D721Med (cell line): ENCODE results near the gene KRT5.
"Not testable (repeated sequence)": the region's sequence is repeated elsewhere in the genome, so short reads cannot be mapped to it uniquely, and the experiment has no call there.

Source experiments
- DNase-seq: peaks from one replicate; pipeline ENCODE4 v3.0.0; 2011; ENCODE audit warnings: low spot score; ENCODE audit not compliant: insufficient read length
- FAIRE-seq: peaks from 2 replicates; lab custom pipeline; 2011; peaks lifted over from hg19 to GRCh38; lab: Jason Lieb, UNC
- CTCF ChIP-seq: IDR thresholded peaks from 2 replicates; pipeline ENCODE4 v1.5.1; 2012; ENCODE audit warnings: mild to moderate bottlenecking, control low read depth; ENCODE audit not compliant: insufficient read depth; ENCODE audit errors: missing control alignments

The KRT5 gene

GRCh38 chr12:52493172-52493571 is 27.0 kb downstream of the KRT5 start, which contains the start of gene KRT6A:
Gene KRT6A (minus strand): TSS chr12:52493257. CDS start chr12:52493188, 69 bp downstream.
- no peak for TF ChIP-seq CTCF
- FAIRE-seq (no peak), DNase-seq (no peak)

GRCh38 chr12:52492405-52492804 is 27.8 kb downstream of the KRT5 start:
- FAIRE-seq, DNase-seq: not testable (repeated sequence)

DNA sequence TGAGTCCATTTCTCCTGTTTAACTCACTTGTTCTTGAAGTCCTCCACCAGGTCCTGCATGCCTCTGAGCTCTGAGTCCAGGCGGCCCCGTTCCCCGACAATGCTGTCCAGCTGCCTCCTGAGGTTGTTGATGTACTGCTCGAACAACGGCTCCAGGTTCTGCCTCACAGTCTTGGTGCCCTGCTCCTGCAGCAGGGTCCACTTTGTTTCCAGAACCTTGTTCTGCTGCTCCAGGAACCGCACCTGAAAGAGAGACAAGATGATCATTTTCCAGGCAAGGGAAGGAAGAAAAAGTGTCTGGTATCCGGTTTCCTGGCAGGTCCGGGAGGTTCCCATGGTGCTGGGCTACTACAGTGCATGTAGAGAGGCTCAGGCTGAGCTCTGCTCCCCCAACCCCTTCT is 28.7 kb downstream of the KRT5 start:
- not testable (repeated sequence) for DNase-seq, FAIRE-seq

- DNase-seq (no peak), FAIRE-seq (no peak)
- no peak for TF ChIP-seq CTCF
These were observed 31.5 kb downstream of the KRT5 start for GRCh38 chr12:52488736-52489135.

- FAIRE-seq, DNase-seq: not testable (repeated sequence)
These were observed 32.3 kb downstream of the KRT5 start for GRCh38 chr12:52487744-52488443.

- FAIRE-seq: no peak
- no peak for TF ChIP-seq CTCF
These were observed 33.0 kb downstream of the KRT5 start for GRCh38 chr12:52487211-52487610.

DNA sequence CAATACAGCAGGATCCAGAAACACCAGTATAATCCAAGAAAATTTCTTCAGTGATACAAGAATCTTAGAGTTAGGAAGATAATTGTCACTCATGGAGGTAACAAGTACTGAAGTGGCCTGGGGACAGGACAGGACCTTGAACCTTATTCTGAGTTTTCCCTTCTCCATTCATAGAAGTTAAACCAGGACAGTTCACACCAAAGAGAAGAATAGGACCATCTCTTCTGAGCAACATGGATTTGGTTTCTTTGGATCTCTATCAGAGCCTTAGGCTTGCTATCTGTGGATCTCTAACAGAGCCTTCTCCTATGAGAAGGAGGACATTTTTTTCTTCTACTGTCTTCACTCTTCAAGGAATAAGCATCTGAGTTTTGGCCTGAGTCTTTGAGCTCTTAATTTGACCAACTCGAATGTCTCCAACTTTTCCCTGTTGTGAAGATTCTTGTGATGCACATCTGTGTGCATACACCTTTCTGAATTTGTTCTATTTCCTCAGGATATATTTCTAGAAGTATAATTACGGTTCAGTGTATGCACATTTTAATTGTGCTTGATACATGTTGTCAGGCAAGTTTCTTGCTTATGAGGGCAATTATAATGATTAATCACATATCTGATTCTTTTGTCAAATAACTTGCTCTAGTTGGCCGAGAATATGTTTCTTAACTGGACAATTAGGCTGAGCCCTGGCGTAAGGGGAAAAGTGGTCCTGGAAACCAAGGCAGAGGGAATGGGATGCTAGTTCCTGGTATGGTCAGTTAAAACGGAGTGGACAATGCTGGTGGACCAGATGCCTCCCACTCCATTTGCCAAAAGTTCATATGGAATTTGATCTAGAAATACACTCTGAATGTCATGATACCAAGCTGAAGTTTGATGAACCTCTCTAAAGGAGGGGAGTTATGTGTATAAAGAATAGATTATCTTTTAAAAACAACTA is 33.8 kb downstream of the KRT5 start:
- no peak for TF ChIP-seq CTCF
- DNase-seq: no peak
- FAIRE-seq: no peak

More at GRCh38 chr12:52487211-52487610, 33.0 kb downstream of the KRT5 start:
- no peak for DNase-seq

- FAIRE-seq: no peak
- DNase-seq: no peak
- TF ChIP-seq CTCF: no peak
These were observed 40.1 kb downstream of the KRT5 start for GRCh38 chr12:52480073-52480472.
